HUES64 (cell line): Measurements from ENCODE around the gene VAMP7.
A peak's percentile ranks its signal among the peaks of the same experiment; 100 is the strongest.
"Not testable (repeated sequence)": the region's sequence is repeated elsewhere in the genome, so short reads cannot be mapped to it uniquely, and the experiment has no call there.

Source experiments
- H3K27ac ChIP-seq: 2 replicates; pipeline ENCODE4 v1.7.0; 2013; ENCODE audit warnings: low read depth, low read length, inconsistent platforms
- H3K27me3 ChIP-seq: 2 replicates; pipeline ENCODE4 v1.6.1; 2013; ENCODE audit warnings: mild to moderate bottlenecking, low read length; ENCODE audit not compliant: insufficient read depth
- H3K36me3 ChIP-seq: 2 replicates; pipeline ENCODE4 v1.6.1; 2013; ENCODE audit warnings: mild to moderate bottlenecking, low read length; ENCODE audit not compliant: insufficient read depth
- H3K4me1 ChIP-seq: 2 replicates; pipeline ENCODE4 v1.6.1; 2013; ENCODE audit warnings: mild to moderate bottlenecking, low read length, moderate library complexity; ENCODE audit not compliant: insufficient read depth
- H3K4me3 ChIP-seq: 2 replicates; pipeline ENCODE4 v1.5.1; 2013; ENCODE audit warnings: mild to moderate bottlenecking, low read length, moderate library complexity
- H3K9ac ChIP-seq: 2 replicates; pipeline ENCODE4 v1.6.1; 2013; ENCODE audit warnings: mild to moderate bottlenecking, low read depth, low read length
- H3K9me3 ChIP-seq: 2 replicates; pipeline ENCODE4 v1.6.1; 2013; ENCODE audit warnings: low read depth, low read length; ENCODE audit not compliant: insufficient read depth
- WGBS: fragments of 150-250, 120-280 bp; methylation state at CpG from one replicate; pipeline ENCODE4 v1.1.7; 2013; ENCODE audit warnings: missing lambda C conversion rate; 5-methylcytosine and 5-hydroxymethylcytosine counted together

The VAMP7 gene

GRCh38 chrX:155907661-155908060 is 26.5 kb downstream of the VAMP7 start:
- H3K27me3 ChIP-seq, H3K27ac ChIP-seq, H3K36me3 ChIP-seq, H3K4me1 ChIP-seq, H3K9ac ChIP-seq, H3K4me3 ChIP-seq: not testable (repeated sequence)
- 90% methylated on average over 19 of the region's 26 CpGs for WGBS
- H3K9me3 ChIP-seq, result peaks cover 61% of the 10 kb centered on the region

- Histone ChIP-seq H3K9ac (no peak overlapping the region), H3K27me3 (no peaks in the 10 kb centered on the region), H3K4me1 (no peaks in the 10 kb centered on the region), H3K4me3 (no peak overlapping the region), H3K36me3 (peaks cover 16% of the 10 kb centered on the region; the same call in 1 of the 2 replicates), H3K27ac (no peak overlapping the region), H3K9me3 (peaks cover 57% of the 10 kb centered on the region)
- WGBS, result no CpG with 5 or more reads among the region's 2 CpGs
These were observed 42.1 kb downstream of the VAMP7 start for GRCh38 chrX:155923200-155923599.

GRCh38 chrX:155930852-155931618 is 49.9 kb downstream of the VAMP7 start:
- H3K4me3 ChIP-seq, H3K27me3 ChIP-seq, H3K27ac ChIP-seq, H3K4me1 ChIP-seq, H3K9ac ChIP-seq: not testable (repeated sequence)
- peaks cover 41% of the 10 kb centered on the region for H3K9me3 ChIP-seq
- WGBS, result 93% methylated on average over 6 of the region's 8 CpGs
- peaks cover 15% of the 10 kb centered on the region for H3K36me3 ChIP-seq

GRCh38 chrX:155938132-155938531 is 57.0 kb downstream of the VAMP7 start:
- Histone ChIP-seq H3K9me3 (peaks cover 52% of the 10 kb centered on the region), H3K4me1 (no peaks in the 10 kb centered on the region), H3K27me3 (no peaks in the 10 kb centered on the region), H3K4me3 (no peak overlapping the region), H3K9ac (no peak overlapping the region), H3K27ac (no peak overlapping the region), H3K36me3 (peaks cover 4% of the 10 kb centered on the region)

- Histone ChIP-seq H3K36me3 (no peaks in the 10 kb centered on the region), H3K27me3 (no peaks in the 10 kb centered on the region), H3K9ac (no peak overlapping the region), H3K9me3 (peaks cover 81% of the 10 kb centered on the region), H3K4me3 (no peak overlapping the region), H3K27ac (no peak overlapping the region), H3K4me1 (no peaks in the 10 kb centered on the region)
- WGBS, result 92% methylated on average over 2 of the region's 2 CpGs
These were observed 68.0 kb downstream of the VAMP7 start for GRCh38 chrX:155949098-155949497.

- Histone ChIP-seq H3K9me3 (peaks cover 81% of the 10 kb centered on the region), H3K27ac (no peak overlapping the region), H3K36me3 (no peaks in the 10 kb centered on the region), H3K4me3 (no peak overlapping the region), H3K27me3 (no peaks in the 10 kb centered on the region), H3K4me1 (no peaks in the 10 kb centered on the region), H3K9ac (no peak overlapping the region)
- WGBS, result 85% methylated on average over 3 of the region's 3 CpGs
These were observed 70.2 kb downstream of the VAMP7 start for GRCh38 chrX:155951237-155951789.

- no peaks in the 10 kb centered on the region for H3K27me3 ChIP-seq
- peaks cover 81% of the 10 kb centered on the region for H3K9me3 ChIP-seq
- H3K9ac ChIP-seq, result no peak overlapping the region
- WGBS, result 79% methylated on average over 3 of the region's 3 CpGs
- no peaks in the 10 kb centered on the region for H3K4me1 ChIP-seq
- no peak overlapping the region for H3K27ac ChIP-seq
- H3K4me3 ChIP-seq, result no peak overlapping the region
- H3K36me3 ChIP-seq, result no peaks in the 10 kb centered on the region
These were observed 71.9 kb downstream of the VAMP7 start for GRCh38 chrX:155953055-155953454.

GRCh38 chrX:155954793-155955192 is 73.6 kb downstream of the VAMP7 start:
- 50% methylated on average over 1 of the region's 1 CpG for WGBS

GRCh38 chrX:155956099-155956498 is 75.0 kb downstream of the VAMP7 start:
- Histone ChIP-seq H3K4me1 (peaks cover 5% of the 10 kb centered on the region; the same call in 1 of the 2 replicates), H3K9ac (no peak overlapping the region), H3K4me3 (no peak overlapping the region), H3K36me3 (no peaks in the 10 kb centered on the region), H3K9me3 (peaks cover 57% of the 10 kb centered on the region), H3K27me3 (no peaks in the 10 kb centered on the region), H3K27ac (no peak overlapping the region)
- 88% methylated on average over 9 of the region's 9 CpGs for WGBS

More at GRCh38 chrX:155954793-155955192, 73.6 kb downstream of the VAMP7 start:
- Histone ChIP-seq H3K36me3 (no peaks in the 10 kb centered on the region), H3K27ac (no peak overlapping the region), H3K9ac (no peak overlapping the region), H3K4me3 (no peak overlapping the region), H3K27me3 (no peaks in the 10 kb centered on the region), H3K4me1 (peaks cover 5% of the 10 kb centered on the region; the same call in 1 of the 2 replicates), H3K9me3 (peaks cover 70% of the 10 kb centered on the region)

GRCh38 chrX:155956649-155957048 is 75.5 kb downstream of the VAMP7 start:
- H3K4me3 ChIP-seq, result no peak overlapping the region
- no peak overlapping the region for H3K9ac ChIP-seq
- no peaks in the 10 kb centered on the region for H3K27me3 ChIP-seq
- H3K27ac ChIP-seq, result no peak overlapping the region
- peaks cover 5% of the 10 kb centered on the region; the same call in 1 of the 2 replicates for H3K4me1 ChIP-seq
- no peaks in the 10 kb centered on the region for H3K36me3 ChIP-seq
- H3K9me3 ChIP-seq, result peaks cover 51% of the 10 kb centered on the region
- 88% methylated on average over 3 of the region's 3 CpGs for WGBS

GRCh38 chrX:155957843-155958242 is 76.7 kb downstream of the VAMP7 start:
- peaks cover 5% of the 10 kb centered on the region; the same call in 1 of the 2 replicates for H3K4me1 ChIP-seq
- no peak overlapping the region for H3K27ac ChIP-seq
- H3K9me3 ChIP-seq, result peaks cover 52% of the 10 kb centered on the region
- H3K36me3 ChIP-seq, result no peaks in the 10 kb centered on the region
- H3K27me3 ChIP-seq, result no peaks in the 10 kb centered on the region
- peak overlapping the region; percentile 50; the same call in 1 of the 2 replicates for H3K9ac ChIP-seq
- WGBS, result 62% methylated on average over 7 of the region's 7 CpGs
- peak overlapping the region; percentile 26; the same call in 1 of the 2 replicates for H3K4me3 ChIP-seq
